Transverse colon (tissue), 4 donors: ENCODE data around the gene MELK. TPM values are rescaled to one million over a fixed set of nuclear protein-coding genes. Genes with fewer than 3 reads are reported as not detected.

Source experiments
- DNase-seq: peaks from one replicate; pipeline ENCODE4 v3.0.0-alpha.2; 2019
- H3K27ac ChIP-seq, 4 donors: fragments of 200-600 bp; sonication (generic); 2 replicates each; pipeline ENCODE4 v1.5.1; 2016 to 2018; ENCODE audit warnings: inconsistent platforms in 4 of 4
- H3K27me3 ChIP-seq: fragments of 200-600 bp; sonication (generic); 2 replicates; pipeline ENCODE4 v1.5.1; 2017; ENCODE audit warnings: inconsistent platforms
- H3K36me3 ChIP-seq, 4 donors: fragments of 200-600 bp; sonication (generic); 2 replicates each; pipeline ENCODE4 v1.5.1; 2017 to 2019; ENCODE audit warnings: inconsistent platforms in 4 of 4
- H3K4me1 ChIP-seq, 4 donors: fragments of 200-600 bp; sonication (generic); 2 replicates each; pipeline ENCODE4 v1.5.1; 2017 to 2020; ENCODE audit warnings: inconsistent platforms in 4 of 4
- H3K4me3 ChIP-seq, 4 donors: fragments of 200-600 bp; sonication (generic); 1 replicate in 1 of 4; 2 replicates in 3 of 4; pipeline versions ENCODE4 v1.5.1 to v1.6.1; 2017 to 2019; ENCODE audit warnings: inconsistent platforms in 4 of 4
- H3K9me3 ChIP-seq, 2 donors: fragments of 200-600 bp; sonication (generic); 2 replicates each; pipeline ENCODE4 v1.5.1; 2017 to 2019; ENCODE audit warnings: inconsistent platforms in 2 of 2
- CTCF ChIP-seq, 5 experiments: fragments of 200-600 bp in 3 of 5; fragments of 450-650 bp in 2 of 5; sonication (generic) in 3 of 5; IDR thresholded peaks; 1 replicate in 2 of 5; 2 replicates in 3 of 5; pipeline ENCODE4 v1.5.1; 2016 to 2017; ENCODE audit warnings: antibody characterized with exemption in 5 of 5, inconsistent platforms in 3 of 5, mild to moderate bottlenecking in 2 of 5, moderate library complexity in 1 of 5
- EP300 ChIP-seq: sonication (generic); formaldehyde crosslinking; IDR thresholded peaks from one replicate; pipeline ENCODE4 v1.6.1; 2017; ENCODE audit warnings: antibody characterized with exemption, low read depth
- POLR2A ChIP-seq: fragments of 450-650 bp; IDR thresholded peaks from one replicate; pipeline ENCODE4 v1.6.1; 2016; ENCODE audit warnings: antibody characterized with exemption, mild to moderate bottlenecking, moderate library complexity
- POLR2AphosphoS5 ChIP-seq, 3 donors: sonication (generic); formaldehyde crosslinking; IDR thresholded peaks; one replicate each; pipeline ENCODE4 v1.6.1; 2016; ENCODE audit warnings: antibody characterized with exemption in 3 of 3
- WGBS, 2 donors: methylation state at CpG; one replicate each; pipeline ENCODE4 v1.1.5; 2018; ENCODE audit warnings: low coverage in 1 of 2; 5-methylcytosine and 5-hydroxymethylcytosine counted together
- in situ Hi-C, 4 donors: fragments of 200-750 bp; cut with MboI; loops; one replicate each; pipeline versions ENCODE4 v1.15.0 to v1.15.1; 2017; ENCODE audit warnings: low sequenced_read_pairs in 3 of 4, low pct_ligation_motif_present in 1 of 4, low pct_unique_long_range_greater_than_20kb in 1 of 4
- intact Hi-C: fragments of 100-400 bp; cut with DNase I; formaldehyde crosslinking; loops from one replicate; pipeline ENCODE4 v1.15.1; 2023; ENCODE audit warnings: low total_unique reads
- total RNA-seq, 4 donors: library from RNA; depleted of rRNA; stranded (reverse); fragments of >200 nt; gene quantifications; one replicate each; pipeline ENCODE4 v1.1.0, GENCODE V29; 2016

The MELK gene
- total RNA-seq, 4 donors from 2014 or later: 0.75 to 11.5 (median 3.0) TPM

- no peaks in the 10 kb centered on the region for H3K36me3 ChIP-seq
- in situ Hi-C loops (no loop called here), intact Hi-C loops (no loop called here)
- no peak overlapping the region for H3K27ac ChIP-seq
- no peak for DNase-seq
- no peaks in the 10 kb centered on the region for H3K27me3 ChIP-seq
- H3K9me3 ChIP-seq: no peaks in the 10 kb centered on the region
- H3K4me3 ChIP-seq: no peak overlapping the region
- WGBS, 2 donors: 100% methylated on average over 1 of the region's 1 CpG; no CpG with 5 or more reads in 1 of the 2 donors
- TF ChIP-seq CTCF (IDR thresholded peaks at IDR 0.05) (no peak), POLR2AphosphoS5 (IDR thresholded peaks at IDR 0.05) (no peak), EP300 (no peak), POLR2A (no peak)
- H3K4me1 ChIP-seq: no peaks in the 10 kb centered on the region
Observed at GRCh38 chr9:36535107-36535506, 37.6 kb upstream of the MELK start.

- in situ Hi-C loops (no loop called here), intact Hi-C loops (no loop called here)
- TF ChIP-seq POLR2A: no peak
- no peak for TF ChIP-seq EP300
- no peak for TF ChIP-seq POLR2AphosphoS5 (IDR thresholded peaks at IDR 0.05)
- TF ChIP-seq CTCF (IDR thresholded peaks at IDR 0.05): no peak
- WGBS, 2 donors: 91% methylated on average over 4 of the region's 4 CpGs; no CpG with 5 or more reads in 1 of the 2 donors
- no peaks in the 10 kb centered on the region for H3K9me3 ChIP-seq
- H3K27me3 ChIP-seq: no peaks in the 10 kb centered on the region
- no peak overlapping the region for H3K4me3 ChIP-seq
- no peak overlapping the region for H3K27ac ChIP-seq
- no peaks in the 10 kb centered on the region for H3K36me3 ChIP-seq
- H3K4me1 ChIP-seq: no peaks in the 10 kb centered on the region
- no peak for DNase-seq
Observed at GRCh38 chr9:36537861-36538260, 34.8 kb upstream of the MELK start.

GRCh38 chr9:36542355-36542754 lies 30.3 kb upstream of the MELK start:
- WGBS, 2 donors: 92 to 100% methylated on average over 1 to 7 of the region's 7 CpGs
- in situ Hi-C loops: no loop called here
- no peak overlapping the region for H3K27ac ChIP-seq

GRCh38 chr9:36543916-36544315 lies 28.8 kb upstream of the MELK start:
- intact Hi-C loops: no loop called here
- TF ChIP-seq EP300: no peak
- no peak for TF ChIP-seq POLR2AphosphoS5 (IDR thresholded peaks at IDR 0.05)
- no peak for TF ChIP-seq POLR2A
- no peaks in the 10 kb centered on the region for H3K4me1 ChIP-seq
- no peaks in the 10 kb centered on the region for H3K36me3 ChIP-seq
- 72% methylated on average over 7 of the region's 7 CpGs; no CpG with 5 or more reads in 1 of the 2 donors for WGBS, 2 donors
- DNase-seq: no peak
- no peaks in the 10 kb centered on the region for H3K27me3 ChIP-seq
- no peak overlapping the region for H3K4me3 ChIP-seq
- no peaks in the 10 kb centered on the region for H3K9me3 ChIP-seq
- in situ Hi-C loops: no loop called here
- no peak overlapping the region for H3K27ac ChIP-seq

More at GRCh38 chr9:36542355-36542754, 30.3 kb upstream of the MELK start:
- no peak overlapping the region for H3K4me3 ChIP-seq
- no peaks in the 10 kb centered on the region for H3K4me1 ChIP-seq
- H3K9me3 ChIP-seq: no peaks in the 10 kb centered on the region
- no peaks in the 10 kb centered on the region for H3K36me3 ChIP-seq
- no peaks in the 10 kb centered on the region for H3K27me3 ChIP-seq
- intact Hi-C loops: no loop called here
- DNase-seq: no peak
- TF ChIP-seq POLR2A (no peak), POLR2AphosphoS5 (IDR thresholded peaks at IDR 0.05) (no peak), CTCF (IDR thresholded peaks at IDR 0.05) (no peak), EP300 (no peak)

- no peak for DNase-seq
- H3K4me1 ChIP-seq: no peaks in the 10 kb centered on the region
- no peaks in the 10 kb centered on the region for H3K36me3 ChIP-seq
- H3K4me3 ChIP-seq: no peak overlapping the region
- no peaks in the 10 kb centered on the region for H3K27me3 ChIP-seq
- no peaks in the 10 kb centered on the region for H3K9me3 ChIP-seq
- 66 to 71% methylated on average over 1 to 3 of the region's 3 CpGs for WGBS, 2 donors
- no peak overlapping the region for H3K27ac ChIP-seq
- intact Hi-C loops: no loop called here
- in situ Hi-C loops: no loop called here
- no peak for TF ChIP-seq CTCF (IDR thresholded peaks at IDR 0.05)
- TF ChIP-seq POLR2AphosphoS5 (IDR thresholded peaks at IDR 0.05): no peak
- TF ChIP-seq POLR2A: no peak
- no peak for TF ChIP-seq EP300
Observed at GRCh38 chr9:36547598-36547997, 25.1 kb upstream of the MELK start.
